ENCODE data around the gene B4GALT6. TPM values are rescaled to one million over a fixed set of nuclear protein-coding genes. Genes with fewer than 3 reads are reported as not detected.

The B4GALT6 gene
- total RNA-seq, 1 donor from 2014 or later: 28.7 TPM

GRCh38 chr18:31656754-31657153 is 27.6 kb downstream of the B4GALT6 start:
- no peaks in the 10 kb centered on the region for H3K36me3 ChIP-seq (ENCODE audit: control insufficient read depth, insufficient read depth, low read length)
- no peaks in the 10 kb centered on the region for H3K27me3 ChIP-seq (ENCODE audit: control insufficient read depth, insufficient read depth, low read length)
- no peak for TF ChIP-seq CTCF (IDR thresholded peaks at IDR 0.05; ENCODE audit: insufficient read depth, low read length, poor library complexity, severe bottlenecking)
- no peak overlapping the region for H3K4me3 ChIP-seq (ENCODE audit: low read depth, low read length)
- no peak for DNase-seq (ENCODE audit: low read depth)

- H3K27me3 ChIP-seq (ENCODE audit: control insufficient read depth, insufficient read depth, low read length): no peaks in the 10 kb centered on the region
- TF ChIP-seq CTCF (IDR thresholded peaks at IDR 0.05; ENCODE audit: insufficient read depth, low read length, poor library complexity, severe bottlenecking): no peak
- DNase-seq (ENCODE audit: low read depth): no peak
- no peaks in the 10 kb centered on the region for H3K36me3 ChIP-seq (ENCODE audit: control insufficient read depth, insufficient read depth, low read length)
- no peak overlapping the region for H3K4me3 ChIP-seq (ENCODE audit: low read depth, low read length)
These were observed 29.0 kb downstream of the B4GALT6 start for GRCh38 chr18:31655354-31655753.

- no peaks in the 10 kb centered on the region for H3K27me3 ChIP-seq (ENCODE audit: control insufficient read depth, insufficient read depth, low read length)
- no peak for DNase-seq (ENCODE audit: low read depth)
- no peak overlapping the region for H3K4me3 ChIP-seq (ENCODE audit: low read depth, low read length)
- H3K36me3 ChIP-seq (ENCODE audit: control insufficient read depth, insufficient read depth, low read length): no peaks in the 10 kb centered on the region
- no peak for TF ChIP-seq CTCF (IDR thresholded peaks at IDR 0.05; ENCODE audit: insufficient read depth, low read length, poor library complexity, severe bottlenecking)
These were observed 31.5 kb downstream of the B4GALT6 start for GRCh38 chr18:31652877-31653276.

GRCh38 chr18:31652357-31652756 is 32.0 kb downstream of the B4GALT6 start:
- no peaks in the 10 kb centered on the region for H3K27me3 ChIP-seq (ENCODE audit: control insufficient read depth, insufficient read depth, low read length)
- H3K36me3 ChIP-seq (ENCODE audit: control insufficient read depth, insufficient read depth, low read length): no peaks in the 10 kb centered on the region
- DNase-seq (ENCODE audit: low read depth): no peak
- H3K4me3 ChIP-seq (ENCODE audit: low read depth, low read length): no peak overlapping the region
- no peak for TF ChIP-seq CTCF (IDR thresholded peaks at IDR 0.05; ENCODE audit: insufficient read depth, low read length, poor library complexity, severe bottlenecking)

DNA sequence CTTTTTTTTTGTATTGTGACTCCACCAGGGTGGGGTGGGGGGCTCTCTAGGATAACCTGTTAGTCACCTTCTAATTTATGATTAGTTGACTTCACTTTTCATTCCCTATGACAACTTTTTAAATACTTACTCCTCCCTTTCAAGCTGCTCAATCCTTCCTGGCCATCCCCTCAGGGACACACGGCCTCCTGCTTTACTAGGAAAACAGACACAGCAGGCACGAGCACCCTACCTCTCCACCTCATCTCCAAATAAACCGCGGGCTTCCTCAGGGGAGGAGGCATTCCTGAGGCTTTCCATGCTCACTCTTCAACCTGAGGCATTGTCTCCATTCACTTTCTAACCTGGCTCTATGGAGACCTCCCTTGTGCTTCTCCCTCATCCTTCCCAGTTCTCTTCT is 33.0 kb downstream of the B4GALT6 start:
- no peak for DNase-seq (ENCODE audit: low read depth)
- no peaks in the 10 kb centered on the region for H3K36me3 ChIP-seq (ENCODE audit: control insufficient read depth, insufficient read depth, low read length)
- TF ChIP-seq CTCF (IDR thresholded peaks at IDR 0.05; ENCODE audit: insufficient read depth, low read length, poor library complexity, severe bottlenecking): no peak
- H3K27me3 ChIP-seq (ENCODE audit: control insufficient read depth, insufficient read depth, low read length): no peaks in the 10 kb centered on the region
- H3K4me3 ChIP-seq (ENCODE audit: low read depth, low read length): no peak overlapping the region

DNA sequence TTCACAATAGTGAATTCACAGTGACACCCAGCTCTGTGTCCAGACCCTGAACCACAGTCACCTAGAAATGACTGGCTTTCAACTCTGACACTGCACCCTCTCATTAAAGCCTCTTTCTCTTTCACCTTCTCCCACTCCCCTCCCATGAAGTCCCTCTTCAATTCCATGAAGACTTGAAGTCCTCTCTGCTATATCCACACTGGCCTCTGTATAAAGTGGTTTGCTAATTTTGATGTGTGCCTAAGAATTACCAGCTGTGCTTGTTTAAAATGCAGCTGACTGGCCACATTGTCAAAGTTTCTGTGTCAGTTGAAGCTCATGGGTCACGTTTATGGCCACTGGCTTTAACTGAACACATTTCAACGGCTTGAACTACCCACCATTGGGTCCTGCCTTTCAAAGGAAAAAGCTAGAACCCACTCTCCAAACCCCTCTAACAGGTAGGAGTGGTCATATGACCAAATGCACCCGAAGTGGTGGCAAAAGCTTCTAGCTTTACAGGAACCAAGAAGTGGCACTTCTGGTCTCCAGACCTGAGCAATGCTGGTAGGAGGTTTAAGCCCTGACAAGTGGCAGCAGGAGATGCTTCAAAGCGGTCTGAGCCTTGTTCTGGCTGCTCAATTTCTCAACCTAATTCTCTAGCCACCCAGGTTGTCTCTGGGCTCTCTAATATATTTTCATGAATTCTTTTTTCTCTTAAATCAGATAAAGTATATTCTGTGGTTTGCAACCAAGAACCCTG is 34.2 kb downstream of the B4GALT6 start:
- no peaks in the 10 kb centered on the region for H3K27me3 ChIP-seq (ENCODE audit: control insufficient read depth, insufficient read depth, low read length)
- no peaks in the 10 kb centered on the region for H3K36me3 ChIP-seq (ENCODE audit: control insufficient read depth, insufficient read depth, low read length)
- no peak overlapping the region for H3K4me3 ChIP-seq (ENCODE audit: low read depth, low read length)
- no peak for DNase-seq (ENCODE audit: low read depth)
- no peak for TF ChIP-seq CTCF (IDR thresholded peaks at IDR 0.05; ENCODE audit: insufficient read depth, low read length, poor library complexity, severe bottlenecking)

Measured in kidney epithelial cell (primary cell).